Aorta (tissue), 5 donors: Measurements from ENCODE around the gene TLE3. TPM values are rescaled to one million over a fixed set of nuclear protein-coding genes. Genes with fewer than 3 reads are reported as not detected.

Experiments
- ATAC-seq: fragments of 200-7000 bp; cut with Tn5 transposase; one replicate; pipeline ENCODE4 v1.9.1; 2022; ENCODE audit warnings: moderate library complexity; ENCODE audit not compliant: low FRiP score
- DNase-seq, 2 donors: peaks; one replicate each; pipeline ENCODE4 v3.0.0-alpha.2; 2020
- H3K27ac ChIP-seq, 2 donors: one replicate each; pipeline ENCODE4 v1.5.1; 2013; ENCODE audit warnings: low read length in 2 of 2, mild to moderate bottlenecking in 2 of 2, moderate library complexity in 2 of 2, control low read depth in 1 of 2, inconsistent platforms in 1 of 2, low read depth in 1 of 2
- H3K27me3 ChIP-seq, 2 donors: one replicate each; pipeline ENCODE4 v1.6.1; 2013; ENCODE audit warnings: control low read depth in 1 of 2, low read length in 1 of 2, mild to moderate bottlenecking in 1 of 2, moderate library complexity in 1 of 2; ENCODE audit not compliant: insufficient read depth in 2 of 2, control insufficient read depth in 1 of 2
- H3K36me3 ChIP-seq, 2 donors: one replicate each; pipeline ENCODE4 v1.6.1; 2013; ENCODE audit warnings: control low read depth in 1 of 2, low read length in 1 of 2, mild to moderate bottlenecking in 1 of 2; ENCODE audit not compliant: insufficient read depth in 2 of 2, control insufficient read depth in 1 of 2
- H3K4me1 ChIP-seq, 2 donors: one replicate each; pipeline ENCODE4 v1.6.1; 2013; ENCODE audit warnings: low read length in 2 of 2, control low read depth in 1 of 2, mild to moderate bottlenecking in 1 of 2, moderate library complexity in 1 of 2; ENCODE audit not compliant: insufficient read depth in 2 of 2, control insufficient read depth in 1 of 2
- H3K4me3 ChIP-seq, 2 donors: one replicate each; pipeline ENCODE4 v1.5.1; 2013; ENCODE audit warnings: low read length in 2 of 2, control low read depth in 1 of 2, mild to moderate bottlenecking in 1 of 2
- H3K9me3 ChIP-seq: one replicate; pipeline ENCODE4 v1.6.1; 2013; ENCODE audit warnings: mild to moderate bottlenecking, low read length; ENCODE audit not compliant: control insufficient read depth
- WGBS, 2 donors: extraction: QIAGEN DNeasy Blood & Tissue Kit; methylation state at CpG; one replicate each; pipeline ENCODE4 v1.1.7; 2013; 5-methylcytosine and 5-hydroxymethylcytosine counted together
- intact Hi-C, 2 donors: fragments of 100-400 bp; cut with DNase I; formaldehyde crosslinking; loops; one replicate each; pipeline versions ENCODE4 v1.14.2 to v1.15.0; 2022
- polyA plus RNA-seq, 2 donors: library from polyadenylated mRNA; stranded (reverse); fragments of 200-250 nt; gene quantifications; one replicate each; pipeline ENCODE4 v1.2.3, GENCODE V29; 2013
- total RNA-seq, 2 donors: library from RNA; stranded (reverse); fragmentation: NEBNext Ultra II Directional; extraction: Animal tissue kit (Norgen Biotek cat#: 25700); gene quantifications; one replicate each; pipeline ENCODE4 v1.2.1, GENCODE V29; 2021
- donor health status: healthy with polysubstance abuse.
- donor health status: Bipolar disorder and iron deficiency.
- donor health status: DM: no; HTN: no; CAD: no.
- donor health status: DM: no; HTN: no; CAD: no.
- donor health status: DM: yes; HTN: yes; CAD: no.

The TLE3 gene
- total and polyA plus RNA-seq, 4 donors, result 8.3 to 89.9 (median 28.2) TPM

GRCh38 chr15:70061696-70062270 is 35.9 kb downstream of the TLE3 start:
- no peak for DNase-seq
- Histone ChIP-seq H3K4me3 (no peak overlapping the region), H3K36me3 (peaks cover under 1 to 9% of the 10 kb centered on the region in 2 donors), H3K27ac (no peak overlapping the region), H3K27me3 (no peaks in the 10 kb centered on the region), H3K4me1 (no peaks in the 10 kb centered on the region), H3K9me3 (no peaks in the 10 kb centered on the region)
- intact Hi-C loops, result no loop called here
- no peak for ATAC-seq
- WGBS, 2 donors, result 95% methylated on average over 15 of the region's 15 CpGs

- peaks cover 0 to 10% of the 10 kb centered on the region in 2 donors for H3K36me3 ChIP-seq
- intact Hi-C loops, result no loop called here
- ATAC-seq (no peak), DNase-seq (no peak)
- no peak overlapping the region for H3K4me3 ChIP-seq
- H3K9me3 ChIP-seq, result no peaks in the 10 kb centered on the region
- 90 to 91% methylated on average over 8 of the region's 8 CpGs for WGBS, 2 donors
- no peaks in the 10 kb centered on the region for H3K27me3 ChIP-seq
- H3K27ac ChIP-seq, result no peak overlapping the region
- no peaks in the 10 kb centered on the region for H3K4me1 ChIP-seq
Observed at GRCh38 chr15:70060993-70061305, 36.8 kb downstream of the TLE3 start.

- H3K9me3 ChIP-seq, result no peaks in the 10 kb centered on the region
- H3K27me3 ChIP-seq, result no peaks in the 10 kb centered on the region
- H3K4me3 ChIP-seq, result no peak overlapping the region
- ATAC-seq (no peak), DNase-seq (no peak)
- H3K36me3 ChIP-seq, result peaks cover 0 to 10% of the 10 kb centered on the region in 2 donors
- WGBS, 2 donors, result 95 to 96% methylated on average over 26 of the region's 26 CpGs
- no peak overlapping the region for H3K27ac ChIP-seq
- intact Hi-C loops, result no loop called here
- H3K4me1 ChIP-seq, result no peaks in the 10 kb centered on the region
Observed at GRCh38 chr15:70060214-70060992, 37.3 kb downstream of the TLE3 start.

- DNase-seq (no peak), ATAC-seq (no peak)
- no peaks in the 10 kb centered on the region for H3K4me1 ChIP-seq
- no peak overlapping the region for H3K27ac ChIP-seq
- no peak overlapping the region for H3K4me3 ChIP-seq
- no peaks in the 10 kb centered on the region for H3K27me3 ChIP-seq
- 83 to 85% methylated on average over 8 of the region's 8 CpGs for WGBS, 2 donors
- intact Hi-C loops, result no loop called here
- peaks cover 0 to 12% of the 10 kb centered on the region in 2 donors for H3K36me3 ChIP-seq
- H3K9me3 ChIP-seq, result no peaks in the 10 kb centered on the region
Observed at GRCh38 chr15:70059476-70060213, 38.1 kb downstream of the TLE3 start.

- intact Hi-C loops, result no loop called here
- peaks cover 0 to 10% of the 10 kb centered on the region in 2 donors for H3K36me3 ChIP-seq
- ATAC-seq (no peak), DNase-seq (peak in 1 of 2 donors; percentile 43)
- H3K4me3 ChIP-seq, result no peak overlapping the region
- no peak overlapping the region for H3K27ac ChIP-seq
- WGBS, 2 donors, result 95 to 97% methylated on average over 11 of the region's 11 CpGs
- no peaks in the 10 kb centered on the region for H3K27me3 ChIP-seq
- no peaks in the 10 kb centered on the region for H3K4me1 ChIP-seq
- H3K9me3 ChIP-seq, result no peaks in the 10 kb centered on the region
Observed at GRCh38 chr15:70058642-70059360, 38.9 kb downstream of the TLE3 start.

DNA sequence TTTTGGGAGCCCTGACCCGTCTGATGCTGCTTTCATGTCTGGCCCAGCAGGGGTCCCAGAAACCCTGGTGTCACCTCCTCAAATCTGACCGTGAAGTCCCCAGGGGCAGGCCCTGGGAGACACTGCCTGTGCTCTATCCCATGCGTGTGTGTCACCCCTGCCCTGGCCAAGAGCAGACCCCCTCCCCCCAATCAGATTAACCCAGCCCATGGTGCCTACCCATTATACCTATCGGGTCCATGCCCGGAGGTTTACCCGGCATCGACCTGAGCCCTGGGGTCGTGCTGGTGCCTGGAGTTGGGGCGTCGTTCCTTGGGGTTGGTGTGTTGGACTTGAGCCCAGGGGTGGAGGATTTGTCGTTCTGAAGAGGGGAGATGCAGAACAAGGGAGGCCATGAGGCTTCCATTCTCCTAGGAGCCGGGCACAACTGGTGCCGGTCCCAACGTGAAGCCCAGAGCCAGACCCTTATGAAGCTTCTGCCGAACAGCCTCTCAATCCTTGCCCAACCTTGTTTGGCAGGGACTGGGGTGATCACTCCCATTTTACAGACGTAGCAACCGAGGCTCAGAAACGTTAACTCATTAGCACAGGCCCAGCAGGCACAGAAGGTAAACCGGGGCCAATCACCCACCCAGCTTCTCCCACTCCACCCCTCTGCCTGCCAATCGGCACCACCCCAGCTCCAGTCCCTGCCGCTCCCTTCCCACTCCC is 39.6 kb downstream of the TLE3 start:
- Histone ChIP-seq H3K4me3 (no peak overlapping the region), H3K27ac (no peak overlapping the region), H3K9me3 (no peaks in the 10 kb centered on the region), H3K4me1 (no peaks in the 10 kb centered on the region), H3K36me3 (peaks cover 0 to 10% of the 10 kb centered on the region in 2 donors), H3K27me3 (no peaks in the 10 kb centered on the region)
- DNase-seq (peak in 1 of 2 donors; percentile 60), ATAC-seq (no peak)
- WGBS, 2 donors, result 92 to 95% methylated on average over 21 of the region's 21 CpGs
- intact Hi-C loops, result no loop called here

GRCh38 chr15:70056091-70056680 is 41.5 kb downstream of the TLE3 start:
- no peaks in the 10 kb centered on the region for H3K4me1 ChIP-seq
- 94% methylated on average over 9 of the region's 9 CpGs for WGBS, 2 donors
- H3K9me3 ChIP-seq, result no peaks in the 10 kb centered on the region
- intact Hi-C loops, result no loop called here
- H3K27ac ChIP-seq, result no peak overlapping the region
- DNase-seq, result peak in 1 of 2 donors; percentile 40
- peaks cover 0 to 15% of the 10 kb centered on the region in 2 donors for H3K36me3 ChIP-seq
- ATAC-seq, result no peak
- no peak overlapping the region for H3K4me3 ChIP-seq
- no peaks in the 10 kb centered on the region for H3K27me3 ChIP-seq

DNA sequence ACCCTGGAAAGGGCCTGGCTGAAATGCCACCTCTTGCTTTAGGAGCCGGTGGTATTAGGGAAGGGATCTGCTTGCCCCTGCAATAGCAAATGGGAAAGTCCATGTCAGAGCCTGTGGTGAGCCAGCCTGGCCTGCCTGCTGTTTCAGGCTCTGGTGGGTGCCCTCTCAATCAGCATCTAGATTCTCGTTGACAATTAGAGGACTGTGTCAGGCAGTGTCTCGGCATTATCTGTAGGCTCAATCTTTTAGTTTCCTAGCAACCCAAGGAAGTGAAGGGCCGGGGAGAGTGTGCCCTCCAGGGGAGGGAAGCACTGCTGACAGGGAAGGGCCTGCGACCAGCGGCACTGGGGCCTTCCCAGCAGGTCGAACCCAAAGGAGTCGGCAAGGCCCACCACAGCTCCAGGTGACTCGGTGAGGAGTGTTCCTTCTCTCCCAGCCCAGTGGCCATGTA is 42.1 kb downstream of the TLE3 start:
- DNase-seq (peak; percentile 17 to 55), ATAC-seq (no peak)
- peaks cover 0 to 19% of the 10 kb centered on the region in 2 donors for H3K36me3 ChIP-seq
- H3K27me3 ChIP-seq, result no peaks in the 10 kb centered on the region
- intact Hi-C loops, result no loop called here
- H3K4me1 ChIP-seq, result no peaks in the 10 kb centered on the region
- H3K9me3 ChIP-seq, result no peaks in the 10 kb centered on the region
- WGBS, 2 donors, result 79 to 85% methylated on average over 9 of the region's 9 CpGs
- no peak overlapping the region for H3K4me3 ChIP-seq
- H3K27ac ChIP-seq, result no peak overlapping the region
